Measurements from ENCODE around the gene MYO10. TPM values are rescaled to one million over a fixed set of nuclear protein-coding genes. Genes with fewer than 3 reads are reported as not detected.

Gene MYO10
- total and polyA plus RNA-seq, 2 of the 8 experiments (the other 6 are each of a cell fraction or from before 2014, with no cell fraction given): 21.5 to 107 TPM

DNA sequence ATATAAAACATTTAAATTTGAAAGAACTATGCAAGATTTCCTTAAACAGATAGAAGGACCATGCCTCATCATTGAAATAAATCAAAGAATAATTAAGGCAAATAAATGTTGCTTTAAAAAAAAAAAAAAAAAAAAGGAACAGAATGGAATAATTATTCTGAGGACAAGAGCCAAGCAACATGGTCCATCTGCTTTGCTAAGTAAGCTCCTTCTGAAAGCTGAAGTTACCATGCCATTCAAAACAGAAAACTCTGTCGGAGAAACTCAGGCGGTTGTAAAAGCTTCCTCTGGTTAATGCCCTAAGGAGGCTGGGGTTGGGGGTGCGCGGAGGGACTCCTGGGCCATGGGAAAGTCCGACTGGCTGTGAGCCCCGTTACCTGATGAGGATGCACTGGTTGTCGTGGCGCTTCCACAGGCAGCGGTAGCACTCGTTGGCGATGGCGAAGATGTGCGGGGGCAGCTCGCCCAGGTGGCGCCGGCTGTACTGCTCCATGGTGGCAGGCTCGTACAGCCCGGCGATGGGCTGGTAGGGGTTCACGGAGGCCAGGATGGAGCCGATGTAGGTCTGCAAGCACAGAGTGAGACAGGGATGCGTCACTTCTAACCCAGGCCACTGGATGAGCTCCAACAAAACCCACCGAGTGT lies 141.7 kb downstream of the MYO10 start (continued):
- TF ChIP-seq FOSL1 (IDR thresholded peaks at IDR 0.05; ENCODE audit: insufficient read depth, low read depth, low read length) (no peak), SIRT6 (IDR thresholded peaks at IDR 0.05; ENCODE audit: low read length) (no peak), RNF2 (IDR thresholded peaks at IDR 0.05; ENCODE audit: borderline replicate concordance, low read depth, low read length, missing control alignments, poor library complexity, severe bottlenecking) (no peak), CHD2 (IDR thresholded peaks at IDR 0.05; ENCODE audit: low read length) (no peak), GABPA (IDR thresholded peaks at IDR 0.05; ENCODE audit: borderline replicate concordance, insufficient read depth, low read length) (no peak)
- TF ChIP-seq, protein P1, sequence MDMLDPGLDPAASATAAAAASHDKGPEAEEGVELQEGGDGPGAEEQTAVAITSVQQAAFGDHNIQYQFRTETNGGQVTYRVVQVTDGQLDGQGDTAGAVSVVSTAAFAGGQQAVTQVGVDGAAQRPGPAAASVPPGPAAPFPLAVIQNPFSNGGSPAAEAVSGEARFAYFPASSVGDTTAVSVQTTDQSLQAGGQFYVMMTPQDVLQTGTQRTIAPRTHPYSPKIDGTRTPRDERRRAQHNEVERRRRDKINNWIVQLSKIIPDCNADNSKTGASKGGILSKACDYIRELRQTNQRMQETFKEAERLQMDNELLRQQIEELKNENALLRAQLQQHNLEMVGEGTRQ (IDR thresholded peaks at IDR 0.05; ENCODE audit: low read length): no peak
